Spleen (tissue), 7 donors: ENCODE measurements around the gene TTLL8.

Experiments
- POLR2A ChIP-seq, 3 donors: fragments of 450-650 bp; IDR thresholded peaks; one replicate each; pipeline ENCODE4 v1.5.1; 2017; ENCODE audit warnings: antibody characterized with exemption in 3 of 3, mild to moderate bottlenecking in 1 of 3
- POLR2AphosphoS5 ChIP-seq, 3 donors: sonication (generic); formaldehyde crosslinking; IDR thresholded peaks; one replicate each; pipeline ENCODE4 v1.5.1; 2017; ENCODE audit warnings: antibody characterized with exemption in 3 of 3
- TF ChIP-seq, protein P1 (sequence below), 11 experiments: fragments of 200-600 bp in 7 of 11; fragments of 450-650 bp in 4 of 11; sonication (generic) in 4 of 11; IDR thresholded peaks in 8 of 11; conservative IDR thresholded peaks in 3 of 11; 1 replicate in 7 of 11; 2 replicates in 4 of 11; pipeline versions ENCODE4 v1.4.0 to v1.8.0; 2016 to 2021; ENCODE audit warnings: antibody characterized with exemption in 11 of 11, inconsistent platforms in 4 of 11, mild to moderate bottlenecking in 1 of 11
- donor health status: DM: no; HTN: no; CAD: no; lungs with moderate emphysema.
- donor health status: DM: no; HTN: no; CAD: no.
- donor health status: DM: no; HTN: no; CAD: no.

DNA sequence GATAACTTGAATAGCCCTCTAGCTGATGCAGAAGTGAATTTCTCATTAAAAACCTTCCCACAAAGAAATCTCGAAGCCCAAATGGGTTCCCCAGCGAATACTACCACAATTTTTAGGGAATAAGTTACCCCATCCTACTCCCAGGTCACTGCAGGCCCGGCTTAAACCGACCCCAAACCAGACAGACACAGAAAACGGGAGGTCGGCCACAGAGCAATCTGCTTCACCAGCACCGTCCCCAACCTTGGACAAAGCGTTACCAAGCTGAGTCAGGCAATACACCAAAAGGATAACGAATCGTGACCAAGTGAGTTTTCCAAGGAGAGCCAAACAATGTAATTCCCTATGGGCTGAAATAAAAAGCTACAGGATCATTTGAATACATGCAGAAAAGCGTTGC is 31.1 kb upstream of the TTLL8 start:
- TF ChIP-seq, protein P1, sequence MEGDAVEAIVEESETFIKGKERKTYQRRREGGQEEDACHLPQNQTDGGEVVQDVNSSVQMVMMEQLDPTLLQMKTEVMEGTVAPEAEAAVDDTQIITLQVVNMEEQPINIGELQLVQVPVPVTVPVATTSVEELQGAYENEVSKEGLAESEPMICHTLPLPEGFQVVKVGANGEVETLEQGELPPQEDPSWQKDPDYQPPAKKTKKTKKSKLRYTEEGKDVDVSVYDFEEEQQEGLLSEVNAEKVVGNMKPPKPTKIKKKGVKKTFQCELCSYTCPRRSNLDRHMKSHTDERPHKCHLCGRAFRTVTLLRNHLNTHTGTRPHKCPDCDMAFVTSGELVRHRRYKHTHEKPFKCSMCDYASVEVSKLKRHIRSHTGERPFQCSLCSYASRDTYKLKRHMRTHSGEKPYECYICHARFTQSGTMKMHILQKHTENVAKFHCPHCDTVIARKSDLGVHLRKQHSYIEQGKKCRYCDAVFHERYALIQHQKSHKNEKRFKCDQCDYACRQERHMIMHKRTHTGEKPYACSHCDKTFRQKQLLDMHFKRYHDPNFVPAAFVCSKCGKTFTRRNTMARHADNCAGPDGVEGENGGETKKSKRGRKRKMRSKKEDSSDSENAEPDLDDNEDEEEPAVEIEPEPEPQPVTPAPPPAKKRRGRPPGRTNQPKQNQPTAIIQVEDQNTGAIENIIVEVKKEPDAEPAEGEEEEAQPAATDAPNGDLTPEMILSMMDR (IDR thresholded peaks at IDR 0.05 in 8 of 11, conservative IDR thresholded peaks at IDR 0.05 in 3 of 11) = no peak
- TF ChIP-seq POLR2AphosphoS5 (IDR thresholded peaks at IDR 0.05) = no peak
- no peak for TF ChIP-seq POLR2A (IDR thresholded peaks at IDR 0.05)
